HL-60 (cell line): Measurements from ENCODE around the gene NEDD4L.

ENCODE experiments used
- DNase-seq, 2 experiments: peaks; one replicate each; pipeline ENCODE4 v3.0.0-alpha.2; 2010 to 2020; ENCODE audit warnings: low read depth in 1 of 2, low spot score in 1 of 2
- H3K27ac ChIP-seq: fragments of 250-450 bp; sonication (Bioruptor Pico); replicated peaks from 2 replicates; pipeline ENCODE4 v1.5.1; 2020; ENCODE audit warnings: mild to moderate bottlenecking, moderate library complexity
- H3K27me3 ChIP-seq: fragments of 250-450 bp; sonication (Bioruptor Pico); 2 replicates; pipeline ENCODE4 v1.5.1; 2021; ENCODE audit warnings: mild to moderate bottlenecking, moderate library complexity; ENCODE audit not compliant: insufficient read depth, poor library complexity, severe bottlenecking
- H3K4me3 ChIP-seq: replicated peaks from 2 replicates; pipeline ENCODE4 v1.5.1; 2011; ENCODE audit warnings: mild to moderate bottlenecking, control low read depth, low read length; ENCODE audit not compliant: insufficient read depth
- CTCF ChIP-seq: IDR thresholded peaks from one replicate; pipeline ENCODE4 v1.5.1; 2011; ENCODE audit warnings: low read length, control low read depth, inconsistent platforms; ENCODE audit not compliant: insufficient read depth
- GABPA ChIP-seq: IDR thresholded peaks from 2 replicates; pipeline ENCODE4 v1.6.1; 2012; ENCODE audit warnings: low read depth
- POLR2AphosphoS5 ChIP-seq: IDR thresholded peaks from 2 replicates; pipeline ENCODE4 v1.6.1; 2012; ENCODE audit warnings: low read depth
- SPI1 ChIP-seq: IDR thresholded peaks from 2 replicates; pipeline ENCODE4 v1.6.1; 2012; ENCODE audit warnings: low read depth, mild to moderate bottlenecking, borderline replicate concordance
- TF ChIP-seq, protein P1 (sequence below): IDR thresholded peaks from 2 replicates; pipeline ENCODE4 v1.6.1; 2012; ENCODE audit warnings: low read depth; ENCODE audit not compliant: insufficient replicate concordance

The NEDD4L gene

DNA sequence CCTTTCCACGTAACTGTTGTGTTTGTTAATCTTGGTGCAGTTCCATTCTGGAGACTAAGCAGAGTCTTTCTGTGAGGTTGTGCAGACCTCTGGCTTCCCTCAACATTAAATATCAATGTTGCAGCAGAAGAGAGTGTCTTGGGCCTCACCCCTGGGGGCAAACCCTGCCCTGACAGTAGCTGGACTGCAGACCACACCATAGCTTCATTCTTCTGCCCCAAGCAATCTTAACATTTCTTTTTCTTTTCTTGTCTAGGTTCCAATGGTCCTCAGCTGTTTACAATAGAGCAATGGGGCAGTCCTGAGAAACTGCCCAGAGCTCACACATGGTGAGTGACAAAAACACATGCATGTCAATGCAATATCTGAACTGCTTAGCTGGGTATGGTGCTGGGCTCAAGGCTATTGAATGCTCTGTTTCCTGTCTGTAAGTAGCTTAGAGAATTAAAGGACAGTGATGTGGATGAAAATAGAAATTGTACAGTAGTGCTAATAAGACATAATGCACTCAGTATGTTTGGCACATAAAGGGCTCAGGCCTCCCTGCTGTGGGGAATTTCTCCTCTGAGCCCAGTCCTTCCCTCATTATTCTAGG, 347.3 kb downstream of the NEDD4L start:
- TF ChIP-seq CTCF = no peak
- no peak for TF ChIP-seq SPI1
- TF ChIP-seq, protein P1, sequence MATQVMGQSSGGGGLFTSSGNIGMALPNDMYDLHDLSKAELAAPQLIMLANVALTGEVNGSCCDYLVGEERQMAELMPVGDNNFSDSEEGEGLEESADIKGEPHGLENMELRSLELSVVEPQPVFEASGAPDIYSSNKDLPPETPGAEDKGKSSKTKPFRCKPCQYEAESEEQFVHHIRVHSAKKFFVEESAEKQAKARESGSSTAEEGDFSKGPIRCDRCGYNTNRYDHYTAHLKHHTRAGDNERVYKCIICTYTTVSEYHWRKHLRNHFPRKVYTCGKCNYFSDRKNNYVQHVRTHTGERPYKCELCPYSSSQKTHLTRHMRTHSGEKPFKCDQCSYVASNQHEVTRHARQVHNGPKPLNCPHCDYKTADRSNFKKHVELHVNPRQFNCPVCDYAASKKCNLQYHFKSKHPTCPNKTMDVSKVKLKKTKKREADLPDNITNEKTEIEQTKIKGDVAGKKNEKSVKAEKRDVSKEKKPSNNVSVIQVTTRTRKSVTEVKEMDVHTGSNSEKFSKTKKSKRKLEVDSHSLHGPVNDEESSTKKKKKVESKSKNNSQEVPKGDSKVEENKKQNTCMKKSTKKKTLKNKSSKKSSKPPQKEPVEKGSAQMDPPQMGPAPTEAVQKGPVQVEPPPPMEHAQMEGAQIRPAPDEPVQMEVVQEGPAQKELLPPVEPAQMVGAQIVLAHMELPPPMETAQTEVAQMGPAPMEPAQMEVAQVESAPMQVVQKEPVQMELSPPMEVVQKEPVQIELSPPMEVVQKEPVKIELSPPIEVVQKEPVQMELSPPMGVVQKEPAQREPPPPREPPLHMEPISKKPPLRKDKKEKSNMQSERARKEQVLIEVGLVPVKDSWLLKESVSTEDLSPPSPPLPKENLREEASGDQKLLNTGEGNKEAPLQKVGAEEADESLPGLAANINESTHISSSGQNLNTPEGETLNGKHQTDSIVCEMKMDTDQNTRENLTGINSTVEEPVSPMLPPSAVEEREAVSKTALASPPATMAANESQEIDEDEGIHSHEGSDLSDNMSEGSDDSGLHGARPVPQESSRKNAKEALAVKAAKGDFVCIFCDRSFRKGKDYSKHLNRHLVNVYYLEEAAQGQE = no peak
- TF ChIP-seq POLR2AphosphoS5 = no peak
- TF ChIP-seq GABPA = no peak
- H3K27ac ChIP-seq = no peak overlapping the region
- DNase-seq = no peak

GRCh38 chr18:58391932-58392323, 347.9 kb downstream of the NEDD4L start:
- TF ChIP-seq POLR2AphosphoS5 = no peak
- TF ChIP-seq, protein P1 = no peak
- TF ChIP-seq GABPA = no peak
- TF ChIP-seq CTCF = no peak
- no peak for TF ChIP-seq SPI1
- DNase-seq = no peak
- no peak overlapping the region for H3K27ac ChIP-seq

More for the DNA sequence above, 347.3 kb downstream of the NEDD4L start:
- Histone ChIP-seq H3K4me3 (no peak overlapping the region), H3K27me3 (peaks cover 3% of the 10 kb centered on the region)

DNA sequence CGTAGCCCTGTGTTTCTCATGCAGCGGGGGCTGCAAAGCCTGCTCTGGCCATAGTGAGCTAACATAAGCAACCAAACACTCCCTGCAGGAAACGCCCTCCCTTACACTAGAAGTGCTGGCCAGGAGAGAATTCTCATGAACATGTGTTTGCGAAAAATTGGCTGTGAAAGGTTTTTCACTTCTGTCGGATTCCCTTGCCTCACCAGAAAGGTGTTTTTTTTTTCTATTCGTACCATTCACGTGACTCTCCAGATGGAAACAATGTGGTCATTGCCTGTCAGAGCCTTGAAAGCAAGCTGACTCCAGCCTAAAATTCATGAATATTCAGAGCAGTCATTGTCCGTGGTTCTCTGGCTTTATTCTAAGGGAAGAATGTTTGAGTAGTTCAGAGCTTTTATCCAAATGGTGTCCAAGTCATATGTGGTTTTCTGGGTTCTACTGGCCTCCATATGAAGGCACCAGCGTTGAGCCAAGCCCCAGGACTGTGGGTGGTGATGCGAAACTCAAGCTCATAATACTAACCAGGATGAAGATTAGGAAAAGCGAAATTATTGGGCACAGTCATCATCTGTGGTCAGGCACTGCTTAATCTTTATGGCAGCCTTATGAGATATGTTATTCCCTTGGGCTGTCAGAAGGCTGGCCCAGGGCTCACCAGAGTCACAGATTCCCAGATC, 348.4 kb downstream of the NEDD4L start:
- H3K27me3 ChIP-seq = peaks cover 8% of the 10 kb centered on the region
- DNase-seq = no peak
- no peak overlapping the region for H3K27ac ChIP-seq
- no peak overlapping the region for H3K4me3 ChIP-seq
- TF ChIP-seq SPI1 (no peak), GABPA (no peak), CTCF (no peak), POLR2AphosphoS5 (no peak)
- TF ChIP-seq, protein P1 = no peak

More at GRCh38 chr18:58391932-58392323, 347.9 kb downstream of the NEDD4L start:
- H3K4me3 ChIP-seq = no peak overlapping the region
- peaks cover 3% of the 10 kb centered on the region for H3K27me3 ChIP-seq
